ENCODE measurements around the gene OMP.

DNA sequence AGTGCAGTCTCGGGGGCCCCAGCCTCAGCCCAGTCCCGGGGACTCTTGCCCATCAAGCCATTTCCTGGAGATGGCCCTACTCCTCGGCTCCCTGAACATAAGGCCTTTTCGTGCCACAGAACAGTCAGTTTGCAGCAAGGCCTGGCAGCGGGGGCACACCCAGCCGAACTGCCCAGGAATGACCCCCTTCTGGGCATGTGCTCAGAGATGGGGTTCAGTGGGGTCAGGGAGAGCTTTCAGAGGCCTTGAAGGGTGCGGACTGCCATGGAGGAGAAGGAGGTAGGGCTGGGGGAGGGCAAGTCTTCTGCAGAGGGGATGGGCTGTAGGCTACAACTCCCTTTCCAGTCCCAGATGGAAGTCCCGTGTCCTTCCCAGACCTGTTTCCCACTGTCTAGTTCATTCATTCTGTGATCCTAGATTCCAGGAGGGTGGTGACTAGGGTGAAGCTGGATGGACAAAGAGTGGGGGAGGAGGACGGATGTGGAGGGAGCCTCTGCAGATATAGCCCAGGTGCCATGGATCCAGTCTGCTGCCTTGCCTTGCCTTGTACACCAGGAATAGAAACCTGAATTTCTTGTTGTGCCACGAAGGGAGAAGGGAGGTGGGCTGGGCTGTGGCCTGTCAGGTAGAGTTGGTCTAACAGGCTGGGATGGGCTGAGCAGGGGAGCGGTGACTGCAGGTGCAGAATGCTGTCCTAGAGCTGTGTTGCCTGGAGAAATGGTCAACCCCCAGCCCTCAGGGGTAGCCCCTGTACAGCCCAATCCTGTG lies 14.2 kb upstream of the OMP start:
- TF ChIP-seq EZH2 (IDR thresholded peaks at IDR 0.05) (no peak), POLR2AphosphoS5 (IDR thresholded peaks at IDR 0.05; ENCODE audit: borderline replicate concordance, low read depth, low read length) (no peak)

All from SK-N-MC (cell line).